Neural cell (in vitro differentiated cells): ENCODE results near the gene TYMP.

Experiments used
- EP300 ChIP-seq: fragments of 450-650 bp; conservative IDR thresholded peaks from 2 replicates; pipeline ENCODE4 v1.6.1; 2014; ENCODE audit warnings: antibody characterized with exemption, mild to moderate bottlenecking, moderate library complexity; ENCODE audit not compliant: poor library complexity, severe bottlenecking
- EZH2 ChIP-seq: fragments of 200-600, 300-800 bp; shearing (Covaris generic), sonication (generic); IDR thresholded peaks from 2 replicates; pipeline ENCODE4 v1.6.1; 2014; ENCODE audit warnings: antibody characterized with exemption, low read length, borderline replicate concordance, mild to moderate bottlenecking; ENCODE audit not compliant: insufficient read depth, poor library complexity, severe bottlenecking
- RAD21 ChIP-seq: fragments of 450-650 bp; conservative IDR thresholded peaks from 2 replicates; pipeline ENCODE4 v1.6.1; 2014; ENCODE audit warnings: antibody characterized with exemption, mild to moderate bottlenecking, moderate library complexity
- TF ChIP-seq, protein P1 (sequence below): fragments of 450-650 bp; IDR thresholded peaks from 2 replicates; pipeline ENCODE4 v1.5.1; 2014; ENCODE audit warnings: antibody characterized with exemption, mild to moderate bottlenecking, moderate library complexity; ENCODE audit not compliant: poor library complexity, severe bottlenecking

DNA sequence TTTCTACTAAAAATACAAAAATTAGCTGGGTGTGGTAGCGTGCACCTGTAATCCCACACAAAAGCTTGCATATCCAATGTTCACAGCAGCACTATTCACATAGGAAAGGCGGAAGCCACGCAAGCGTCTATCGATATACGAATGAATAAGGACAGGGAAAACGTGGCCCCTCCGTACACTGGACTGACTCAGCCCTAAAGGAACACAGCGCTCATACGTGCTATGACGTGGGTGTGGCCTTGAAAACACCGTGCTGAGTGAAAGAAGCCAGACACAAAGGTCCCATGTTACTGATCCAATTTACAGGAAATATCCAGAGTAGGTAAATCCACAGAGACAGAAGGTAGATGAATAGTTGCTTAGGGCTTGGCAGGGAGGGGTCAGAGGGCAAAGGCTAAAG is 29.4 kb downstream of the TYMP start:
- TF ChIP-seq, protein P1, sequence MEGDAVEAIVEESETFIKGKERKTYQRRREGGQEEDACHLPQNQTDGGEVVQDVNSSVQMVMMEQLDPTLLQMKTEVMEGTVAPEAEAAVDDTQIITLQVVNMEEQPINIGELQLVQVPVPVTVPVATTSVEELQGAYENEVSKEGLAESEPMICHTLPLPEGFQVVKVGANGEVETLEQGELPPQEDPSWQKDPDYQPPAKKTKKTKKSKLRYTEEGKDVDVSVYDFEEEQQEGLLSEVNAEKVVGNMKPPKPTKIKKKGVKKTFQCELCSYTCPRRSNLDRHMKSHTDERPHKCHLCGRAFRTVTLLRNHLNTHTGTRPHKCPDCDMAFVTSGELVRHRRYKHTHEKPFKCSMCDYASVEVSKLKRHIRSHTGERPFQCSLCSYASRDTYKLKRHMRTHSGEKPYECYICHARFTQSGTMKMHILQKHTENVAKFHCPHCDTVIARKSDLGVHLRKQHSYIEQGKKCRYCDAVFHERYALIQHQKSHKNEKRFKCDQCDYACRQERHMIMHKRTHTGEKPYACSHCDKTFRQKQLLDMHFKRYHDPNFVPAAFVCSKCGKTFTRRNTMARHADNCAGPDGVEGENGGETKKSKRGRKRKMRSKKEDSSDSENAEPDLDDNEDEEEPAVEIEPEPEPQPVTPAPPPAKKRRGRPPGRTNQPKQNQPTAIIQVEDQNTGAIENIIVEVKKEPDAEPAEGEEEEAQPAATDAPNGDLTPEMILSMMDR = no peak
- no peak for TF ChIP-seq EP300
- no peak for TF ChIP-seq RAD21
- TF ChIP-seq EZH2 = no peak
